Hematopoietic multipotent progenitor cell treated with erythropoietin and hydrocortisone succinate and interleukin-3 and kit ligand, for 15 days (in vitro differentiated cells): ENCODE data around the gene EFTUD2.
"Not testable (repeated sequence)": the region's sequence is repeated elsewhere in the genome, so short reads cannot be mapped to it uniquely, and the experiment has no call there.

Experiments
- DNase-seq: peaks from one replicate; pipeline ENCODE4 v3.0.0-alpha.2; 2015; ENCODE audit warnings: low spot score

Gene EFTUD2

DNA sequence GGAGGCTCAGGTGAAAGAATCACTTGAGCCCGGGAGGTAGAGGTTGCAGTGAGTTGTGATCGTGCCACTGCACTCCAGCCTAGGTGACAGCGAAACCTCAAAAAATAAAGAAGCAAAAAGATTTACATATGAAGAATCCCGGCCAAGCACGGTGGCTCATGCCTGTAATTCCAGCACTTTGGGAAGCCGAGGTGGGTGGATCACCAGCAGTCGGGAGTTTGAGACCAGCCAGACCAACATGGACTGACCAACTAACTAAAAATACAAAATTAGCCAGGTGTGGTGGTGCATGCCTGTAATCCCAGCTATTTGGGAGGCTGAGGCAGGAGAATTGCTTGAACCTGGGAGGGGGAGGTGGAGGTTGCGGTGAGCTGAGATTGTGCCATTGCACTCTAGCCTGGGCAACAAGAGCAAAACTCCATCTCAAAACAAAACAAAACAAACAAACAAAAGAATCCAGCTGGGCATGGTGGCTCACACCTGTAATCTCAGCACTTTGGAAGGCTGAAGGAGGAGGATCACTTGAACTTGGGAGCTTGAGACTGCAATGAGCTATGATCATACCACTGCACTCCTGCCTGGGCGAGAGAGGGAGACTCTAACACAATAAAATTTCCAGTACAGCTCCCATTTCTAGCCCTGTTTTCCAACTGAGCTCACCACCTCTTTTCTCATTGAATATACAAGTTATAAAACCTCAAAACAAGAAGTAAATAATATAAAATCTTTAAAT is 90.4 kb downstream of the EFTUD2 start:
- not testable (repeated sequence) for DNase-seq

DNA sequence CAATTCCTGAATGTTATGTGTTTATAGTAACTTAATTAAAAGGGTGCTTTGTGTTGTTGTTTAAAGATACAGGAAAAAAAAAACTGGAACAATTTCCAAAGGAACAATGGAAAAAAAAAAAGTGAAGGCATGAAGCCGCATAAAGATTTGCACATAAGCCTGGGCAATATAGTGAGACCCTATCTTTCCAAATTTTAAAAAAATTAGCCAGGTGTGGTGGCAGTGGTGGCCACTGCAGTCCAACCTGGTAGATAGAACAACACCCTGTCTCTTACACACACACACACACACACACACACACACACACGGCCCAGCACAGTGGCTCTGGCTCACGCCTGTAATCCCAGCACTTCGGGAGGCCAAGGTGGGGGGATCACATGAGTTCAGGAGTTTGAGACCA is 91.1 kb downstream of the EFTUD2 start:
- DNase-seq: no peak

DNA sequence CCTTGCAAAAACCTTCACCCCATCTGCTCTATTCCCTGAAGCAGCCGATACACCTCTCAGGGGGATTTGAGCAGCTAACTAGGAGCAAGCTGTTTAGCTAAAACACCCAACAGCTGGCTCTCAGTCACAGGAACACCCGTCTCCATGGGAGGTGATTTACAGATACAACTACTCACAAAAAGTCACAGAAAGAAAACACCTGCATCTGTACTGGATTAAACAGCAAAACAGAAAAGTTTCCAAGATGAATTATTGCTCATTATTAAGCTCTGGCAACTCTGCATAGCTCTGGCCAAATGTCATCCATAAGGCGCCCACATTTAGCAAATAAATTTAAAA is 91.5 kb downstream of the EFTUD2 start:
- no peak for DNase-seq

DNA sequence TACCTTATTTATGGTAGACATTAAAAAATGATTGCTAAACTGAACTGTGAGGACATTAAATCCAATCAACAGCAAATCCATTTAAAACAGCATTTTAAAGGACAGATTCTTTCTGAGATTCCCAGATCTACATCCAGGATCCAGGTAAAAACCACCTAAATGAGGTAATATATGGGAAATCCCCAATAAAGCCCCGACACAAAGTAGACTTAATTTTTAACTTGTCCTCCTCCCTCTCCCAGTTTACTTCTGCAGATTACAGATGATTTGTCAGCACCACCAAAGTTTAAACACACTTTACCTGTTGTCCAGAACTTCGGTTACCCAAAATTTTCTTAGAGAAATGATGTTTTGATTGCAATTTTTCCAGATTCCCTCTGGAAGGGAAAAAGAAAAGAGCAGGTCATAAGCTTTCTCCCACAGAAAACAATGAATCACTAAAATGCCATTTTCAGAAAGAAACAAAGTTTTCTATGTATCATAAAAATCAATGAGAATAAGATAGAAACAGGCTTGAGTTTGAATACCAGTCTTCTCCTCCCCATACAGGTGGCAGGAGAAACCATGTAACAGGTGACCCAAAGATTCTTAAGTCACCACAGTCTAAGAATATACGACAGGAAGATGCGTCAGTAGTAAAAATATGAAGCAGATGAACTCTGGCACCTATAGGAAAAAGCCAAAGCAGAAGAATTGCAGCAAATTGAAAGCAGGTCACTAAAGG is 92.0 kb downstream of the EFTUD2 start:
- DNase-seq: no peak

DNA sequence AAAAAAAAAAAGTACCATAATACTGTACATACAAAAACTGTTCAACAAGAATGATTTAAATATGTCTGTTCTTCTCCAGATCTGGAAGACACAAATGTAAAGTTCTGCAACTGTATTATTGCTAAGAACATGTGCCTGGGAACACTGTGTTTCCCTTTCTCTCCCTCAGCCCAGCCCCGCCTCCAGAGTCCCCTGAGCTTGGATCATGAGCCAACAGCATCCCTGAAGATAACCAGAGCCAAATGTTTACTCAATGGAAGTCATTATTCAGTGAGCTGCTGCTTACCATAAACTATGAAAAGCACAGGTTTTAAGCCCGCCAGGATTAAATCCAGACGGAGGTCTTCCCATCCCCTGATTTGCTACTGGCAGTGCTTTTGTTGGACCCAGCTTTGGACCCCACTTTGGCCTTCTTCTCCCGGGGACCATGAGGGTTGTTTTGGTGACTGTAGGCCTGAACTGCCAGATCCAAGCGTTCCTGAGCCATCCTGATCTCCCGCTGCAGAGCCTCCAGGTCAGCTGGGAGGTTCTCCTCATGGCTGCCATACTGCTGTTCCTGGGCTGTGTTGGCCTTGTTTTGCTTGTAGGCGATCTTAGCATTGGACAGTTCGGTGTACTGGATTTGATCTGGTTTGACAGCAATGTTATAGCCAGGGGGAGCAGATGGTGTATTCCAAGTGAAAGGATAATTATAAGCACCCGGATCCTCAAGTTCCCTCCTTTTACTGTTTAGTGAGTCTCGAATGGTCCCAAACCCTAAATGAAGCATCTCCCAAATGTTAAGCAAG is 94.7 kb downstream of the EFTUD2 start:
- no peak for DNase-seq

DNA sequence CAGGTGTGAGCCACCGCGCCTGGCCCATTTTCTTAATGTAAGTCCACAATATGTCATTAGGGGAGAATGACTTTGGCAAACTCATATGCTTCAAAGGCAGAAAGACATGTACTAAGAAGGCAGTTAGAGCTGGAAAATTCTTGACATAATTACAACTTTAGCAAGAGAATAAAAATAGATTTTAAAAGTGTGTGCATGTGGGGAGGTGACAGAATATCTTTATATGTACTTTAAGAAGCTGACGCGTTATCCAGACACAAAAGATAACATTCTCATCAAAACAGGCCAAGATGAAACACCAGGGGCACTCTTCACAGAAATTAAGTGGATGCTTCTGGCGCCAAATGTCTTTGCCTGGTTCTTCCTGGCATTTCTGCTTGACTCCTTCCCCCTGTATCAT is 97.4 kb downstream of the EFTUD2 start:
- no peak for DNase-seq
